Stimulated activated memory B cell treated with anti-CD40 and anti-IgM and Interleukin-4, amounts not matched to agents 10 μg/mL and 1 μg/mL and 100 μg/mL, for 72 hours (primary cell): ENCODE data around the gene TMEM242.
A peak's percentile ranks its signal among the peaks of the same experiment; 100 is the strongest.
"Not testable (repeated sequence)": the region's sequence is repeated elsewhere in the genome, so short reads cannot be mapped to it uniquely, and the experiment has no call there.

Experiments used
- ATAC-seq: fragments of 150-1000 bp; cut with Tn5 transposase; 2 replicates; pipeline ENCODE4 v1.10.0; 2021
- H3K27ac Mint-ChIP-seq: one replicate; pipeline ENCODE4 v1.8.0; 2022; ENCODE audit warnings: mild to moderate bottlenecking, mixed read lengths
- H3K27me3 Mint-ChIP-seq: one replicate; pipeline ENCODE4 v1.8.0; 2022; ENCODE audit warnings: mixed read lengths
- H3K36me3 Mint-ChIP-seq: one replicate; pipeline ENCODE4 v1.8.0; 2022; ENCODE audit warnings: mixed read lengths
- H3K4me1 Mint-ChIP-seq: one replicate; pipeline ENCODE4 v1.8.0; 2022; ENCODE audit warnings: mixed read lengths
- H3K4me3 Mint-ChIP-seq: one replicate; pipeline ENCODE4 v1.8.0; 2022; ENCODE audit warnings: mild to moderate bottlenecking, moderate library complexity, mixed read lengths
- H3K9me3 Mint-ChIP-seq: one replicate; pipeline ENCODE4 v1.8.0; 2022; ENCODE audit warnings: mixed read lengths

The TMEM242 gene

DNA sequence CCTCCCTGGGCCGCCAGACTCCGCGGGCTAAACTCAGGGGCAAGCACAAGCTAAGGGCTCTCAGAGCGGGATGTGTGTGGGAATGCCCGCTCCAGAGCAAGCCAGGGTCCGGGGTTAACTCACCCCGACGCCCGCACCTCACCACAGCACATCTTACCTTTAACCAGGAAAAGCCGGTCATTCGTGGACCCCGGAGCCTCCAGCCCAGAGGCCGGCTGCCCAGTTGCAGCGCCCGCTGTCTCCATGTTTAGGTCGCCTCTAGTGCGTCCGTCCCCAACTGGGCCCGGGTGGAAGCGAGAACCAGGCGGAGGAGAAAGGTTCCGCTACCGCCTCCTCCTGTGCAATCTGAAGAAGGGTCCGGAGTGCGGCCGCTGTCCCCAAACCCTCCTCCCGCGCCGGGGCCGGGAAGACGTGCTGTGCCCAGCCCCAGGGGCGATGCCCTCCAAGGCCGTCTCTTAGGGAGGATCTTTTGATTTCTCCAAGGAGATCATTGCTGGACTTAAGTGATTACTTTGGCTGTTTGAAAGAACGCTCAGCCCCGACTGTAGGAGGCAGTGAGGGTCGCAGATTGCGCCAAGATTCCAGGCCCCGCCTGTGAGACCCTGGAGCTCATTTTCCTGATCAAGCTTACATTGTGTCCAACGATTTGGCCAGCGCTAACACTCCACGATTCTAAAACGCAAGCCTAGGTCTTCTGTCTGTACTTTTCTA is at the start of gene TMEM242:
Gene TMEM242, minus strand, starts transcription at position 265 of the 711 bp plus-strand sequence. Its CDS starts 20 bp downstream, at position 245.
- Mint-ChIP-seq H3K27ac (peak within 1 kb of the TSS; percentile 87), H3K4me1 (peaks cover 18% of the 10 kb centered on the region), H3K4me3 (peak within 1 kb of the TSS; percentile 99), H3K27me3 (no peaks in the 10 kb centered on the region), H3K9me3 (no peaks in the 10 kb centered on the region), H3K36me3 (peaks cover 4% of the 10 kb centered on the region)
- ATAC-seq, result peak; percentile 98

DNA sequence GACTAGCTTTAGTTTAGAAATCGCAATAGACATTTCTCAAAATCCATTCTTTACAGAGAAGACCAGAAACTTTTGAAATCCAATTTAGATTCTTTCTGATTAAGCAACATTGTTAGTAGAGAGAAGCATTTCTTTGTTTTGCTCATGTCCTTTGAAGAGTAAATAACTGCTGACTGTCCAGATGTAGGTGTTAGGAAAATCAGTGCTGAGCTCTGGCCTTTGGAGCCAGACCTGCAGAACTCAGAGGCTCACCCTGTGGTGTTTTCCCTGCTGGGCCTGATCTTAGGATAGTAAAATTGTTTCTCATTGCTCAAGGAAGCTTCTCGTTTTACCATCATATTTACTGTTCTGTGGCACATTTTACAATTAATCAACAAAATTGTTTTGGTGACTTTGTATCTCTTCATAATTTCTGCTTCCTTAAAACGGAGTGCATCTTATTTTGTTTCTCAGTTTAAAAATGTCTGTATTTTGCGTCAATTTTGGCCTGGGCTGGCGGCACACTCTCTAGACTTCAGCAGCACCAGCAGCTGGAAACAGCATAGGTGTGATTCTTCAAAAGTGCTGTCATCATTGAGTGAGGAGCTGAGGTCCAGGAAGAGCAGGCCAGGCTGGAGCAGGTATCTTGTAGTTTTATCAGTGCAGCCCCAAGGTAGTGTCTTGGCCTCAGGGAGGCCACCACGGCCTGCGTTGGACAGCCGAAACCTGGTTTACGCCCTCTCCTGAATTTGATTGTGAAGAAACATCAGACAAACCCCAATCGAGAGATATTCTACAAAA is 49.4 kb upstream of the TMEM242 start:
- Mint-ChIP-seq H3K27me3 (peaks cover 22% of the 10 kb centered on the region), H3K9me3 (no peaks in the 10 kb centered on the region), H3K27ac (no peak overlapping the region), H3K4me3 (no peak overlapping the region), H3K4me1 (peaks cover 39% of the 10 kb centered on the region), H3K36me3 (no peaks in the 10 kb centered on the region)
- ATAC-seq, result no peak

DNA sequence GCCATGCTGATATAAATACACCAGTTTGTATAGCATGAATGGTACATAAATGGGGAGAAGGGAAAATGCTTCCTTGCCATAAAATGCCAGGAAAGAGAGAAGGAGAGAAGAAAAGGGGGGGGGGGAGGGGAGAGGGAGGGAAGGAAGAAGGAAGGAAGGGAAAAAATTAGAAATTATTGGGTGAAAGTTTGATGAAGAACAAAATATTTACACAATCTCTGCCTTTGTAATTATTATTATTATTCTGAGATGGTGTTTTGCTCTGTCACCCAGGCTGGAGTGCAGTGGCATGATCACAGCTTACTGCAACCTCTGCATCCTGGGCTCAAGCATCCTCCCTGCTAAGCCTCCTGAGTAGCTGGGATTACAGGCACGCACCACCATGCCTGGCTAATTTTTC is 47.4 kb upstream of the TMEM242 start:
- Mint-ChIP-seq H3K4me1 (peaks cover 22% of the 10 kb centered on the region), H3K27me3 (peaks cover 34% of the 10 kb centered on the region), H3K27ac (no peak overlapping the region), H3K4me3 (no peak overlapping the region), H3K36me3 (no peaks in the 10 kb centered on the region), H3K9me3 (no peaks in the 10 kb centered on the region)
- no peak for ATAC-seq

- H3K27ac Mint-ChIP-seq, result no peak overlapping the region
- no peaks in the 10 kb centered on the region for H3K9me3 Mint-ChIP-seq
- no peaks in the 10 kb centered on the region for H3K36me3 Mint-ChIP-seq
- H3K4me1 Mint-ChIP-seq, result peaks cover 22% of the 10 kb centered on the region
- peaks cover 45% of the 10 kb centered on the region for H3K27me3 Mint-ChIP-seq
- H3K4me3 Mint-ChIP-seq, result no peak overlapping the region
- peak; percentile 43 for ATAC-seq
Measured at GRCh38 chr6:157368359-157369049, 45.2 kb upstream of the TMEM242 start.

DNA sequence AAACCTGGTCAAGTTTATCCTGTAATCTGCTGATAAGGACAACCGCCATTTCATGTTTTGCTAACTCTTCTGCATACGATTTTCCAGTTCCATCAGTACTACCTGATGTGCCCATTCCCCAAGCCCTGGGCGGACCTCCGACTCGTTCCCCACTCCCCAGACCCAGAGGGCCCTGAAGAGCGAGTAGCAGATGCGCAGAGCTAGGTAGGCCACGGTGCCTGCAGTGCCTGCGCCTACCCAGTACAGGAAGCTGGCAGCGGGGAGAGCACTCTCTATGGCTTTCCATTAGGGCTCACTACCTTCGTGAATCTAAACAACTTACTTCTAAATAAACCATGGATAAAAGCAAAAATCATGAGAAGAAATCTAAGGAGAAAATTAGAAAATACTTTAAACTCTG is 43.3 kb upstream of the TMEM242 start:
- no peak overlapping the region for H3K27ac Mint-ChIP-seq
- ATAC-seq, result no peak
- peaks cover 22% of the 10 kb centered on the region for H3K4me1 Mint-ChIP-seq
- no peaks in the 10 kb centered on the region for H3K36me3 Mint-ChIP-seq
- H3K4me3 Mint-ChIP-seq, result no peak overlapping the region
- H3K9me3 Mint-ChIP-seq, result no peaks in the 10 kb centered on the region
- peaks cover 47% of the 10 kb centered on the region for H3K27me3 Mint-ChIP-seq

DNA sequence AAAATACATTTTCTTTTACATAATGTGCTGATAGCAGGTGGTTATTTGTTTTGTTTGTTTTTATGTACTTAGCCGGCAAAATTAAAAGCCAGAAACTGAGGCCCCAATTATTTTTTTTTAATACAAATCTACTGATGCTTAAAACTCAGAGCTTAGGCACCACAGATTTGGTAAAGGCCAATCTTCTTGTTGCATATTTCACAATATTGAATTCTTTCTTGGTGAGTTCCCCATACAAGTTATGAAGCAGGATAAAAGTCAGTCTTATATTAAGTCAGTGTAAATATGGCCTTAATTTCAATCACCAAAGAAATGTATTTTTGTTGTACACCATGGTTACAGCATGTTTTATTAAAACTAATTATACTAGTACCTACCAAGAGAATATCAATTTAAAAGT is 41.4 kb upstream of the TMEM242 start:
- ATAC-seq, result no peak
- Mint-ChIP-seq H3K9me3 (no peaks in the 10 kb centered on the region), H3K4me1 (peaks cover 16% of the 10 kb centered on the region), H3K27ac (no peak overlapping the region), H3K4me3 (no peak overlapping the region), H3K36me3 (no peaks in the 10 kb centered on the region), H3K27me3 (peaks cover 39% of the 10 kb centered on the region)

- Mint-ChIP-seq H3K4me3 (no peak overlapping the region), H3K27me3 (peaks cover 49% of the 10 kb centered on the region)
Measured at GRCh38 chr6:157361886-157362285, 38.6 kb upstream of the TMEM242 start.

DNA sequence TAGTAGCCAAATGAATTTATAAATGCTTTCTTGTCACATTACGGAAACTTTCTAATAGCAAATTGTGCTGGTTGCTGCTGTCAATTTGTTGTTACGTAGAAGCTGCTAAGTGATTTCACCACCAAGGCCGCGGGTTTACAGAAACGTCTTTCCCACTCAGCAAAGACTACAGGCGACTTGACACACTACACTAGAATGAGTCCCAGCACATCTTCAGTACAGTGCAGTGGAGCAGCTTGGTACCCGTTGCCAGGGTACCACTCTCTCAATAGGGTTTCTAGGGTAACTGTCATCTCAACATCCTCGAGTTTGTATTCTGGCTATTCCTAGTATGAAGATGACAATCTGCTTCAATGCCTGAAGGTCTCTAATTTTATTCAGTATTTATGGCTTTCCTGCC is 35.0 kb upstream of the TMEM242 start:
- no peak for ATAC-seq
- Mint-ChIP-seq H3K4me3 (no peak overlapping the region), H3K4me1 (no peaks in the 10 kb centered on the region), H3K36me3 (no peaks in the 10 kb centered on the region), H3K27ac (no peak overlapping the region), H3K9me3 (peaks cover 3% of the 10 kb centered on the region), H3K27me3 (peaks cover 33% of the 10 kb centered on the region)

More at GRCh38 chr6:157361886-157362285, 38.6 kb upstream of the TMEM242 start:
- ATAC-seq, result no peak
- Mint-ChIP-seq H3K36me3 (no peaks in the 10 kb centered on the region), H3K4me1 (no peaks in the 10 kb centered on the region), H3K9me3 (no peaks in the 10 kb centered on the region), H3K27ac (no peak overlapping the region)

DNA sequence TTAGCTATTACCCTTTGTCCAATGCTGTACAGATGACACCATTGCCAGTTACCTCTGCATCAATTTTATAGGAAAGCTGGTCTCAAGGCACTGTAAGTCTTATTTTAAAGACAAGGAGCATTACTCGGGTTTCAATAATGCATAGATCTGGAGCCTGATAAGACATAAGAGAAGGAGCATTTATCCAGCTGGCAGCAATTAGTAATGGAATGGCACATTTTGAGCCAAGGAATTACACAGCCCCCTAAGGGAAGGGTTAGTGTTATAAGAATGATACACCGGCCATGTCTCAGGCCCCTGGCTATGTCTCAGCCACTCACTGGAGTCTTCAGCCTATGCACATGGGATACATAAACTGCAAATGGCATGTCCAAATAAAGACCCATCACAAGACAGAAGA is 23.1 kb upstream of the TMEM242 start:
- ATAC-seq, result no peak
- Mint-ChIP-seq H3K4me3 (no peak overlapping the region), H3K4me1 (no peaks in the 10 kb centered on the region), H3K36me3 (no peaks in the 10 kb centered on the region), H3K9me3 (peaks cover 8% of the 10 kb centered on the region), H3K27me3 (peaks cover 42% of the 10 kb centered on the region), H3K27ac (no peak overlapping the region)

GRCh38 chr6:157343732-157344131 is 20.4 kb upstream of the TMEM242 start:
- peaks cover 39% of the 10 kb centered on the region for H3K27me3 Mint-ChIP-seq
- H3K4me1 Mint-ChIP-seq, result no peaks in the 10 kb centered on the region
- no peak overlapping the region for H3K27ac Mint-ChIP-seq
- ATAC-seq, result no peak
- H3K9me3 Mint-ChIP-seq, result peaks cover 3% of the 10 kb centered on the region
- no peak overlapping the region for H3K4me3 Mint-ChIP-seq
- H3K36me3 Mint-ChIP-seq, result no peaks in the 10 kb centered on the region

- Mint-ChIP-seq H3K27me3 (peaks cover 28% of the 10 kb centered on the region), H3K4me1 (no peaks in the 10 kb centered on the region), H3K27ac (no peak overlapping the region), H3K36me3 (no peaks in the 10 kb centered on the region), H3K9me3 (no peaks in the 10 kb centered on the region), H3K4me3 (no peak overlapping the region)
- no peak for ATAC-seq
Measured at GRCh38 chr6:157339432-157339831, 16.1 kb upstream of the TMEM242 start.

- Mint-ChIP-seq H3K9me3 (no peaks in the 10 kb centered on the region), H3K27ac (no peak overlapping the region), H3K27me3 (peaks cover 41% of the 10 kb centered on the region), H3K4me3 (no peak overlapping the region), H3K36me3 (no peaks in the 10 kb centered on the region), H3K4me1 (peaks cover 9% of the 10 kb centered on the region)
- no peak for ATAC-seq
Measured at GRCh38 chr6:157337751-157338150, 14.4 kb upstream of the TMEM242 start.

GRCh38 chr6:157337276-157337675 is 14.0 kb upstream of the TMEM242 start:
- not testable (repeated sequence) for H3K27ac Mint-ChIP-seq, H3K36me3 Mint-ChIP-seq, H3K9me3 Mint-ChIP-seq, ATAC-seq, H3K4me3 Mint-ChIP-seq
- H3K27me3 Mint-ChIP-seq, result peaks cover 46% of the 10 kb centered on the region
- H3K4me1 Mint-ChIP-seq, result peaks cover 14% of the 10 kb centered on the region

GRCh38 chr6:157335829-157336228 is 12.5 kb upstream of the TMEM242 start:
- H3K27me3 Mint-ChIP-seq, result peaks cover 39% of the 10 kb centered on the region
- no peaks in the 10 kb centered on the region for H3K36me3 Mint-ChIP-seq
- no peaks in the 10 kb centered on the region for H3K9me3 Mint-ChIP-seq
- peaks cover 14% of the 10 kb centered on the region for H3K4me1 Mint-ChIP-seq
- ATAC-seq, result no peak
- no peak overlapping the region for H3K4me3 Mint-ChIP-seq
- no peak overlapping the region for H3K27ac Mint-ChIP-seq

DNA sequence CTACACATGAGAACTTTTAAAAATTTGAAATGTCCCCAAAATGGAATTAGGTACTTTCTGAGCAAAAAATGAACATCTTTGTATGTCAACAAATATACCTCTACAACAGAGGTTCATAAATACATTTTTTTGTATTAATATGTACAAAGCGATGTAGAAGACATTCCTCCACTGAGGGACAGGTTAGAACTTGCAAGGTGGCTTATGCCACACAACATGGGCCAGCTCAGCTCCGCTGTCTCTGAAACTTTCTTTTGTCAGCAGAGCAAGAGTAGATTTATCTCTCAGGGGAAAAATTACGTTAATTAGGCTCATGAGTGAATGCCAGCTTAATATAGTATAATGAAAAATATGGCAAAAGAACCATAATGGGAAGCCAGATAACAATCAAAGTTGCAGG is 10.6 kb upstream of the TMEM242 start:
- Mint-ChIP-seq H3K36me3 (no peaks in the 10 kb centered on the region), H3K4me3 (no peak overlapping the region), H3K4me1 (peaks cover 14% of the 10 kb centered on the region), H3K27me3 (peaks cover 45% of the 10 kb centered on the region), H3K9me3 (no peaks in the 10 kb centered on the region), H3K27ac (no peak overlapping the region)
- no peak for ATAC-seq
